Memory B cell (primary cell): ENCODE measurements around the gene MAN1A1.

Experiments used
- ATAC-seq: fragments of 150-1000 bp; cut with Tn5 transposase; 2 replicates; pipeline ENCODE4 v1.10.0; 2021; ENCODE audit warnings: low read depth, mild to moderate bottlenecking, moderate library complexity
- DNase-seq, 2 donors: peaks; one replicate each; pipeline ENCODE4 v3.0.0; 2022; ENCODE audit warnings: low spot score in 2 of 2
- H3K27ac Mint-ChIP-seq: one replicate; pipeline ENCODE4 v1.8.0; 2022; ENCODE audit warnings: mild to moderate bottlenecking, moderate library complexity, mixed read lengths
- H3K27me3 Mint-ChIP-seq: one replicate; pipeline ENCODE4 v1.8.0; 2022; ENCODE audit warnings: mixed read lengths
- H3K36me3 Mint-ChIP-seq: one replicate; pipeline ENCODE4 v1.8.0; 2022; ENCODE audit warnings: mild to moderate bottlenecking, mixed read lengths
- H3K4me1 Mint-ChIP-seq: one replicate; pipeline ENCODE4 v1.8.0; 2022; ENCODE audit warnings: mixed read lengths
- H3K4me3 Mint-ChIP-seq: one replicate; pipeline ENCODE4 v1.8.0; 2022; ENCODE audit warnings: mild to moderate bottlenecking, moderate library complexity, mixed read lengths
- H3K9me3 Mint-ChIP-seq: one replicate; pipeline ENCODE4 v1.8.0; 2022; ENCODE audit warnings: mixed read lengths

Gene MAN1A1

GRCh38 chr6:119312875-119313338 is 36.7 kb downstream of the MAN1A1 start:
- Mint-ChIP-seq H3K27ac (peak overlapping the region; percentile 97), H3K36me3 (peaks cover 2% of the 10 kb centered on the region), H3K4me3 (no peak overlapping the region), H3K9me3 (no peaks in the 10 kb centered on the region), H3K4me1 (peaks cover 26% of the 10 kb centered on the region), H3K27me3 (no peaks in the 10 kb centered on the region)
- ATAC-seq (no peak), DNase-seq (no peak)

- H3K4me3 Mint-ChIP-seq = no peak overlapping the region
- ATAC-seq (no peak), DNase-seq (no peak)
- no peaks in the 10 kb centered on the region for H3K27me3 Mint-ChIP-seq
- H3K27ac Mint-ChIP-seq = peak overlapping the region; percentile 97
- H3K9me3 Mint-ChIP-seq = no peaks in the 10 kb centered on the region
- peaks cover 3% of the 10 kb centered on the region for H3K36me3 Mint-ChIP-seq
- H3K4me1 Mint-ChIP-seq = peaks cover 26% of the 10 kb centered on the region
Measured at GRCh38 chr6:119312441-119312840, 37.1 kb downstream of the MAN1A1 start.

GRCh38 chr6:119311514-119312142 is 37.9 kb downstream of the MAN1A1 start:
- Mint-ChIP-seq H3K9me3 (no peaks in the 10 kb centered on the region), H3K4me1 (peaks cover 26% of the 10 kb centered on the region), H3K4me3 (no peak overlapping the region), H3K27me3 (no peaks in the 10 kb centered on the region), H3K27ac (peak overlapping the region; percentile 25), H3K36me3 (peaks cover 3% of the 10 kb centered on the region)
- DNase-seq (no peak), ATAC-seq (no peak)

GRCh38 chr6:119310486-119311036 is 39.0 kb downstream of the MAN1A1 start:
- H3K36me3 Mint-ChIP-seq = peaks cover 3% of the 10 kb centered on the region
- ATAC-seq (no peak), DNase-seq (no peak)
- H3K27me3 Mint-ChIP-seq = no peaks in the 10 kb centered on the region
- no peaks in the 10 kb centered on the region for H3K9me3 Mint-ChIP-seq
- H3K4me1 Mint-ChIP-seq = peaks cover 26% of the 10 kb centered on the region
- no peak overlapping the region for H3K27ac Mint-ChIP-seq
- no peak overlapping the region for H3K4me3 Mint-ChIP-seq

GRCh38 chr6:119308991-119309657 is 40.4 kb downstream of the MAN1A1 start:
- Mint-ChIP-seq H3K9me3 (no peaks in the 10 kb centered on the region), H3K27ac (no peak overlapping the region), H3K4me3 (no peak overlapping the region), H3K36me3 (peaks cover 6% of the 10 kb centered on the region), H3K27me3 (no peaks in the 10 kb centered on the region), H3K4me1 (peaks cover 16% of the 10 kb centered on the region)
- DNase-seq (no peak), ATAC-seq (no peak)

- Mint-ChIP-seq H3K27me3 (no peaks in the 10 kb centered on the region), H3K4me3 (no peak overlapping the region), H3K4me1 (peaks cover 7% of the 10 kb centered on the region), H3K36me3 (peaks cover 11% of the 10 kb centered on the region), H3K27ac (no peak overlapping the region), H3K9me3 (no peaks in the 10 kb centered on the region)
- ATAC-seq (no peak), DNase-seq (no peak)
Measured at GRCh38 chr6:119308048-119308570, 41.5 kb downstream of the MAN1A1 start.

GRCh38 chr6:119307056-119307455 is 42.5 kb downstream of the MAN1A1 start:
- Mint-ChIP-seq H3K36me3 (peaks cover 11% of the 10 kb centered on the region), H3K9me3 (no peaks in the 10 kb centered on the region), H3K4me1 (peaks cover 3% of the 10 kb centered on the region), H3K4me3 (no peak overlapping the region), H3K27me3 (no peaks in the 10 kb centered on the region), H3K27ac (no peak overlapping the region)
- DNase-seq (no peak), ATAC-seq (no peak)

GRCh38 chr6:119306396-119306968 is 43.1 kb downstream of the MAN1A1 start:
- Mint-ChIP-seq H3K27me3 (no peaks in the 10 kb centered on the region), H3K4me3 (no peak overlapping the region), H3K4me1 (peaks cover 3% of the 10 kb centered on the region), H3K27ac (no peak overlapping the region), H3K36me3 (peaks cover 11% of the 10 kb centered on the region), H3K9me3 (no peaks in the 10 kb centered on the region)
- no peak for ATAC-seq
- no peak for DNase-seq

GRCh38 chr6:119303164-119303887 is 46.2 kb downstream of the MAN1A1 start:
- no peak overlapping the region for H3K27ac Mint-ChIP-seq
- H3K4me3 Mint-ChIP-seq = no peak overlapping the region
- ATAC-seq = no peak
- no peaks in the 10 kb centered on the region for H3K27me3 Mint-ChIP-seq
- H3K4me1 Mint-ChIP-seq = no peaks in the 10 kb centered on the region
- no peak for DNase-seq
- H3K36me3 Mint-ChIP-seq = peaks cover 9% of the 10 kb centered on the region
- no peaks in the 10 kb centered on the region for H3K9me3 Mint-ChIP-seq

- Mint-ChIP-seq H3K9me3 (no peaks in the 10 kb centered on the region), H3K4me3 (no peak overlapping the region), H3K36me3 (peaks cover 7% of the 10 kb centered on the region), H3K27ac (no peak overlapping the region), H3K27me3 (no peaks in the 10 kb centered on the region), H3K4me1 (no peaks in the 10 kb centered on the region)
- ATAC-seq (no peak), DNase-seq (no peak)
Measured at GRCh38 chr6:119301429-119301828, 48.1 kb downstream of the MAN1A1 start.

- H3K4me1 Mint-ChIP-seq = no peaks in the 10 kb centered on the region
- no peaks in the 10 kb centered on the region for H3K9me3 Mint-ChIP-seq
- no peaks in the 10 kb centered on the region for H3K27me3 Mint-ChIP-seq
- H3K27ac Mint-ChIP-seq = no peak overlapping the region
- H3K4me3 Mint-ChIP-seq = no peak overlapping the region
- DNase-seq (no peak), ATAC-seq (no peak)
- H3K36me3 Mint-ChIP-seq = peaks cover 5% of the 10 kb centered on the region
Measured at GRCh38 chr6:119299694-119300093, 49.9 kb downstream of the MAN1A1 start.

GRCh38 chr6:119297049-119297448 is 52.5 kb downstream of the MAN1A1 start:
- H3K4me1 Mint-ChIP-seq = no peaks in the 10 kb centered on the region
- no peaks in the 10 kb centered on the region for H3K36me3 Mint-ChIP-seq
- H3K9me3 Mint-ChIP-seq = no peaks in the 10 kb centered on the region
- no peak overlapping the region for H3K27ac Mint-ChIP-seq
- H3K27me3 Mint-ChIP-seq = no peaks in the 10 kb centered on the region
- no peak for ATAC-seq
- H3K4me3 Mint-ChIP-seq = no peak overlapping the region
- no peak for DNase-seq

GRCh38 chr6:119296036-119297035 is 53.2 kb downstream of the MAN1A1 start:
- no peak for DNase-seq
- no peaks in the 10 kb centered on the region for H3K4me1 Mint-ChIP-seq
- no peak overlapping the region for H3K4me3 Mint-ChIP-seq
- H3K27ac Mint-ChIP-seq = no peak overlapping the region
- no peaks in the 10 kb centered on the region for H3K27me3 Mint-ChIP-seq
- no peaks in the 10 kb centered on the region for H3K9me3 Mint-ChIP-seq
- H3K36me3 Mint-ChIP-seq = no peaks in the 10 kb centered on the region
- ATAC-seq = no peak
